Breast epithelium (tissue), 3 donors: Measurements from ENCODE around the gene ZNF398.

Experiments used
- POLR2A ChIP-seq: fragments of 450-650 bp; IDR thresholded peaks from one replicate; pipeline ENCODE4 v1.6.1; 2016; ENCODE audit warnings: antibody characterized with exemption, mild to moderate bottlenecking, moderate library complexity
- TF ChIP-seq, protein P1 (sequence below), 3 donors: fragments of 450-650 bp; IDR thresholded peaks; one replicate each; pipeline ENCODE4 v1.5.1; 2016 to 2017; ENCODE audit warnings: antibody characterized with exemption in 3 of 3, mild to moderate bottlenecking in 3 of 3, moderate library complexity in 3 of 3

DNA sequence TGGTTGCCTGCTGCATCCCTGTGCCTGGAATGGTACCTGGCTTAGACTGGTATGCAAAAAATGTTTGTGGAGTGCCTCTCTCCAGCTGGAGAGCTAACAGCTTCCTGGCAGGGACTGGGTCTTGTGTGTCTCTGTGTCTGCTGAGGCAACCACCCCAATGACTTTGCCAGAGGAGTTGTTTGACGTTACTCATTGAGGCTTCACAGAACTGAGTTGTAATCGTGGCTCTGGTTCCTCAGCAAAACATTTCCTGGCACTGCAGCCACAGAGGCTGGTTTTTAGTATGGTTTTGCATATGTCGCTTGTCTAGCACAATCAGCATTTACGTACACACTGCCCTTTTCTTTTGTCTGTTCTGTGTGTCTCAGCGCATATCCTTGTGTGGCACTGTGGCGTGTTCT lies 55.6 kb downstream of the ZNF398 start:
- TF ChIP-seq, protein P1, sequence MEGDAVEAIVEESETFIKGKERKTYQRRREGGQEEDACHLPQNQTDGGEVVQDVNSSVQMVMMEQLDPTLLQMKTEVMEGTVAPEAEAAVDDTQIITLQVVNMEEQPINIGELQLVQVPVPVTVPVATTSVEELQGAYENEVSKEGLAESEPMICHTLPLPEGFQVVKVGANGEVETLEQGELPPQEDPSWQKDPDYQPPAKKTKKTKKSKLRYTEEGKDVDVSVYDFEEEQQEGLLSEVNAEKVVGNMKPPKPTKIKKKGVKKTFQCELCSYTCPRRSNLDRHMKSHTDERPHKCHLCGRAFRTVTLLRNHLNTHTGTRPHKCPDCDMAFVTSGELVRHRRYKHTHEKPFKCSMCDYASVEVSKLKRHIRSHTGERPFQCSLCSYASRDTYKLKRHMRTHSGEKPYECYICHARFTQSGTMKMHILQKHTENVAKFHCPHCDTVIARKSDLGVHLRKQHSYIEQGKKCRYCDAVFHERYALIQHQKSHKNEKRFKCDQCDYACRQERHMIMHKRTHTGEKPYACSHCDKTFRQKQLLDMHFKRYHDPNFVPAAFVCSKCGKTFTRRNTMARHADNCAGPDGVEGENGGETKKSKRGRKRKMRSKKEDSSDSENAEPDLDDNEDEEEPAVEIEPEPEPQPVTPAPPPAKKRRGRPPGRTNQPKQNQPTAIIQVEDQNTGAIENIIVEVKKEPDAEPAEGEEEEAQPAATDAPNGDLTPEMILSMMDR (IDR thresholded peaks at IDR 0.05), result no peak
- no peak for TF ChIP-seq POLR2A
